ENCODE measurements around the gene MUC16.

The MUC16 gene

DNA sequence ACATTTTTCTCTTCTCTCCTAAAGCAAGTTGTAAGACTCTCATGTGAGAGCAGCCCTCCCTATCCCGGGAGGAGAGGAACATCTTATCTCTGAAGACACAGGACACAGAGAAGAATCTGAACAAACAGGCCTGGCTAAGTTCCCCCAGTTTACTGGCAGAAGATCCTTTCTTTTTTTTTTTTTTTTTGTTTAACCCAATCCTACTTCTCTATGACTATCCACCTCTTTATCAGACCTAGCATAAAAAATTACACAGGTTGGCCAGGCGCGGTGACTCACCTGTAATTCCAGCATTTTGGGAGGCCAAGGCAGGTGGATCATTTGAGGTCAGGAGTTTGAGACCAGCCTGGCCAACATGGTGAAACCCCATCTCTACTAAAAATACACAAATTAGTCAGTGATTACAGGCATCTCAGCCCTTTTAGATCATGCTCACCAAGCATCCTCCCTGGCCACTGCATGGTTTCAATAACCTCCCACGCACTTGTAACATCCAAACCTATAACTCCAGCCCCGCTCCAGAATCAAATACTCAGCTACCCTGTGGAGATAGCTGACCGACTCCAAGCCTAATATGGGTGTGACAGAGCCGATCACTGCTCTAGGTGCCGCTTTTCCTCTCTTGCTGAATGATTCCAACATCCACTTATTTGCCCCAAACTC lies 27.3 kb upstream of the MUC16 start:
- DNase-seq (ENCODE audit: low read depth): no peak
- H3K4me3 ChIP-seq (replicated peaks; ENCODE audit: low read depth, low read length): no peak overlapping the region
- TF ChIP-seq, protein P1, sequence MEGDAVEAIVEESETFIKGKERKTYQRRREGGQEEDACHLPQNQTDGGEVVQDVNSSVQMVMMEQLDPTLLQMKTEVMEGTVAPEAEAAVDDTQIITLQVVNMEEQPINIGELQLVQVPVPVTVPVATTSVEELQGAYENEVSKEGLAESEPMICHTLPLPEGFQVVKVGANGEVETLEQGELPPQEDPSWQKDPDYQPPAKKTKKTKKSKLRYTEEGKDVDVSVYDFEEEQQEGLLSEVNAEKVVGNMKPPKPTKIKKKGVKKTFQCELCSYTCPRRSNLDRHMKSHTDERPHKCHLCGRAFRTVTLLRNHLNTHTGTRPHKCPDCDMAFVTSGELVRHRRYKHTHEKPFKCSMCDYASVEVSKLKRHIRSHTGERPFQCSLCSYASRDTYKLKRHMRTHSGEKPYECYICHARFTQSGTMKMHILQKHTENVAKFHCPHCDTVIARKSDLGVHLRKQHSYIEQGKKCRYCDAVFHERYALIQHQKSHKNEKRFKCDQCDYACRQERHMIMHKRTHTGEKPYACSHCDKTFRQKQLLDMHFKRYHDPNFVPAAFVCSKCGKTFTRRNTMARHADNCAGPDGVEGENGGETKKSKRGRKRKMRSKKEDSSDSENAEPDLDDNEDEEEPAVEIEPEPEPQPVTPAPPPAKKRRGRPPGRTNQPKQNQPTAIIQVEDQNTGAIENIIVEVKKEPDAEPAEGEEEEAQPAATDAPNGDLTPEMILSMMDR (IDR thresholded peaks at IDR 0.05; ENCODE audit: low read length, missing control alignments): no peak

DNA sequence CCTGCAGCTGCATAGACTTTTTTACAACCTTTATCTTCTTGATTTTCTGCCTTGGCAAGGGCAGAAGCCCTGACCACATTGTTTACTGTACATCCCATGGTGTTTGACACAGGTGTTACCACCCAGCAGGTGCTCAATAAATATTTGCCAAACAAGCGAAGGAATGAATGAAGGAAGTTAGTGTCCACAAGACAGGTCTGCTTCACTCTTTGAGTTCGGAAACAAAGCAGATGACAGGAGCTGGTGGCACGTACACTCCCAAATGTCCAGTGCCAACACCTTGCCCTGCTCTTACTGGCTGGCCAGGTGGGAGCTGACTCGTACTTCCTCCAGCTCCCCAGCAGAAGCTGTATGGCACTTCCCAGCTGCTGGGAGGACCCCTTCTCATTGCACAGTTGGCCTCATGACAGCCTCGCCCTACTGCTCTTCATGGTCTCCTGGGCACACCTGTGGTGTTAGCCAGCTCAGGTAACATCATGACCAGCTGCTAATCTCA lies 22.0 kb upstream of the MUC16 start:
- TF ChIP-seq, protein P1 (IDR thresholded peaks at IDR 0.05; ENCODE audit: low read length, missing control alignments): no peak
- H3K4me3 ChIP-seq (replicated peaks; ENCODE audit: low read depth, low read length): no peak overlapping the region
- no peak for DNase-seq (ENCODE audit: low read depth)

DNA sequence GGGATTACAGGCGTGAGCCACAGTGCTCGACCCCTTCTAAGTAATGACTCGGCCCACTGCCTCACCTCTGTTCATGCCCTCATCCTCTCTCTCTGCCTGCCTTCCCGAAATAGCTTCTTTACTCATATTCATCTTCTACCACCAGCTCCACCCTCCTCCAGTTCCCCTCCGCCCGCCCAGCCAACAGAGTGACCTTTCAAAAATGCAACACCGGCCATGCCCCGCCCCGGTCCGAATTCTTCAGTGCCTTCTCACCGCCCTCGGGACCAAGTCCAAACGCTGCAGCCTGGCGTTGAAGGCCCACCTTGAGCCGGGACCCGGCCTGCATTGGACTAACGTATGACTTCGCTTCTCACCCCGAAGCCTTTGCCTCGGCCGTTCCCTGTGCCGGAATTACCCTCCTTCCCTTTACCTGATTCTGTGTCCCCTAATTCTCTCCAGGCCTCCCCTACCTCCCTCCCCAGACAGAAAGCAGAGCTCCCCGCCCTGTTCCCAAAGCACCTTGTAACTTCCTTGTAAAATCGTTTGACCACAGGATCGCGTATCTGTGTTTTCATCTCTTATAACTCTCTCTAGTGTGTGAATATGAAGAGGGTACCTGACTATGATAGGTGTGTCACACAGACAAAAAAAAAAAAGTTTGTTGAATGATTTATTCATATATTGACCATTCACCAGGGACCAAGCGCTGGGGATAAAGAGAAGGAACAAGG lies 8.1 kb upstream of the MUC16 start:
- no peak for DNase-seq (ENCODE audit: low read depth)
- TF ChIP-seq, protein P1 (IDR thresholded peaks at IDR 0.05; ENCODE audit: low read length, missing control alignments): no peak
- H3K4me3 ChIP-seq (replicated peaks; ENCODE audit: low read depth, low read length): no peak overlapping the region

DNA sequence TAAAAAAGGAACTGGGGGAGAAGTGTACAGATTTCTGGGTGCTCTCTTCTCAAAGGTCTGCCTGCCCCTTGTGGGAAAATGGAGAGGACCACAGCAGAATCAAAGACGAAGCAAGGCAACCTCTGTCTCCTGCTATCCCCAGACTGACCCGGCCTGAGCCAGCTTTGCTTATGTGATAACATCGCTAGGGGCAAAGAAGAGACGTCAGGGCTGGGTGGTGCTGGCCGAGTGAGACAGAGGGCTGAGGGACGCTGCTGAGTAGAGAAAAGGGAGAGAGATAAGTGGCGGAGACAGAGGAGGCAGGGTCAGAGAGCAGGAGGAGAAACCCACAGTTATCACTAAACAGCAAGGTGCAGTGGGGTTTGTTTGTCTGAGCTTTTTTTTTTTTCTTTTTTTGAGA lies 4.6 kb upstream of the MUC16 start:
- no peak for DNase-seq (ENCODE audit: low read depth)
- H3K4me3 ChIP-seq (replicated peaks; ENCODE audit: low read depth, low read length): no peak overlapping the region
- TF ChIP-seq, protein P1 (IDR thresholded peaks at IDR 0.05; ENCODE audit: low read length, missing control alignments): no peak

DNA sequence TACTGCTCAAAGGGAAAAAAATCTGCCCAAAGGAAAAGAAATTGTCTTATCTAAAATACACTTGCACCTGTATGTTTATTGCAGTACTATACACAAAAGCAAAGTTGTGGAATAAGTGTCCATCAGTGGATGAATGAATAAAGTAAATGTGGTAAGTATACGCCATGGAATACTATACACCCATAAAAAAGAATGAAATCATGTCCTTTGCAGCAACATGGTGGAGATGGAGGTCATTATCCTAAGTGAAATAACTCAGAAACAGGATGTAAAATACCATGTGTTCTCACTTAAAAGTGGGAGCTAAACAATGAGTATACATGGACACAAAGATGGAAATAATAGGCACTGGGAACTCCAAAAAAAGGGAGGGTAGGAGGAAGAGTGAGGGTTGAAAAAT lies 3.8 kb upstream of the MUC16 start:
- no peak for DNase-seq (ENCODE audit: low read depth)
- H3K4me3 ChIP-seq (replicated peaks; ENCODE audit: low read depth, low read length): no peak overlapping the region
- TF ChIP-seq, protein P1 (IDR thresholded peaks at IDR 0.05; ENCODE audit: low read length, missing control alignments): no peak

DNA sequence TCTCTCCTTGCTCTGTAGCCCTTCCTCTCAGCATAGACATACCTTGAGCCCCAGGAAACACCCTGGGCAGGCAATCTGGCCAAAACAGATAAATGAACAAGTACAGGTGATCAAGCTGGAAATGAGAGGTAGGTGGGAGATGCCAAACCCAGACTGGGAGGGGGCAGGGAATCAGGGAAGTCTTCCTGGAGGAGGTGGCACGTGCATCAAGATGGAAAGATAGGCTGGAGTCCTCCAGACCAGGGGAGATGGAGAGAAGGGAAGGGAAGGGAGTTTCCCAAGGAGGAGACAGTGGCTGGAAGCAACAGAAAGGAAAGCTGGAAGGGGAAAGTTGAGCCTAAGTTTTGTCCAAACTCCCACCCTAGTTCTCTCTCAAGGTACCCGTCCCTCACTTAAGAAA lies 1.7 kb upstream of the MUC16 start:
- TF ChIP-seq, protein P1 (IDR thresholded peaks at IDR 0.05; ENCODE audit: low read length, missing control alignments): no peak
- no peak for DNase-seq (ENCODE audit: low read depth)
- H3K4me3 ChIP-seq (replicated peaks; ENCODE audit: low read depth, low read length): no peak overlapping the region

Data from fibroblast of pulmonary artery (primary cell).